H1 (cell line): ENCODE data around the gene RPS6KA4. TPM values are rescaled to one million over a fixed set of nuclear protein-coding genes. Genes with fewer than 3 reads are reported as not detected.

Experiments
- CREB1 ChIP-seq: IDR thresholded peaks from 2 replicates; pipeline ENCODE4 v1.6.1; 2012; ENCODE audit warnings: inconsistent platforms
- SIN3A ChIP-seq, 2 experiments: IDR thresholded peaks in 1 of 2; conservative IDR thresholded peaks in 1 of 2; 2 replicates each; pipeline ENCODE4 v1.6.1; 2011 to 2012; ENCODE audit warnings: low read length in 2 of 2, improper control_type of control experiment in 1 of 2, low read depth in 1 of 2, mild to moderate bottlenecking in 1 of 2
- polyA plus RNA-seq, 7 experiments: library from polyadenylated mRNA; depleted of rRNA in 3 of 7; stranded (reverse) in 5 of 7; unstranded in 2 of 7; fragments of >200 nt in 5 of 7; fragments of 200-250 nt in 2 of 7; gene quantifications; 1 replicate in 5 of 7; 2 replicates in 1 of 7; 4 replicates in 1 of 7; pipeline versions ENCODE4 v1.2.1 to v1.2.3, GENCODE V29; 2011 to 2013; ENCODE audit warnings: missing spikeins in 2 of 7, mixed read lengths in 2 of 7
- total RNA-seq: library from RNA; stranded (reverse); fragmentation: NEBNext Ultra II Directional; extraction: Animal tissue kit (Norgen Biotek cat#: 25700); gene quantifications from 2 replicates; pipeline ENCODE4 v1.2.1, GENCODE V29; 2021

RPS6KA4 gene
- total and polyA plus RNA-seq, 2 of the 8 experiments (the other 6 are each of a cell fraction or from before 2014, with no cell fraction given), result 8.2 to 12.6 TPM

GRCh38 chr11:64321026-64321425 is 37.9 kb upstream of the RPS6KA4 start (continued):
- TF ChIP-seq SIN3A (conservative IDR thresholded peaks at IDR 0.05 in 1 of 2, IDR thresholded peaks at IDR 0.05 in 1 of 2; ENCODE audit: low read depth in 1 of 2, low read length in 2 of 2) (no peak), CREB1 (no peak)
